ENCODE data around the gene CEP76. TPM values are rescaled to one million over a fixed set of nuclear protein-coding genes. Genes with fewer than 3 reads are reported as not detected.
"Not testable (repeated sequence)": the region's sequence is repeated elsewhere in the genome, so short reads cannot be mapped to it uniquely, and the experiment has no call there.

CEP76 gene
- total RNA-seq, 1 experiment from 2014 or later = 13.1 TPM

DNA sequence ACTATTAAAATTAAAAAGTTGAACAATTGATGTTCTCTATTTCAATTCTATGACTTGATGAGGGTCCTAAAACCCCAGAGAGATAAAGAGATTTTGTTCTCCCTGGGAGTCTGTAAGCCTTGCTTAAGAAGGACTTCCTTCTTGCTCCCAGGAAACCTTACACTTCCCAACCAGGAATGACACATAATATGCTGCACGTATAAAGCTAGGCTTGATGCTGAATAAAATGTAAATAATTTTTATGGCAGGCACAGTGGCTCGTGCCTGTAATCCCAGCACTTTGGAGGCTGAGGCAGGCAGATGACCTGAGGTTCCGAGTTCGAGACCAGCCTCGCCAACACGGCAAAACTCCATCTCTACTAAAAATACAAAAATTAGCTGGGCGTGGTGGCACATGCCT is 72.4 kb downstream of the CEP76 start:
- no peak for DNase-seq
- no peaks in the 10 kb centered on the region for H3K9me2 ChIP-seq (replicated peaks; ENCODE audit: insufficient read depth, low read length)
- H3K9me3 ChIP-seq (ENCODE audit: low read length) = no peaks in the 10 kb centered on the region
- no peak overlapping the region for H3K4me2 ChIP-seq (ENCODE audit: low read depth, low read length, poor library complexity, severe bottlenecking)
- H3K4me3 ChIP-seq (ENCODE audit: low read length) = no peak overlapping the region
- H3K36me3 ChIP-seq (ENCODE audit: insufficient read depth, low read length) = no peaks in the 10 kb centered on the region
- no peak overlapping the region for H2AFZ ChIP-seq (ENCODE audit: low read length)
- no peak overlapping the region for H3K9ac ChIP-seq (ENCODE audit: low read length)
- no peaks in the 10 kb centered on the region for H3K4me1 ChIP-seq (ENCODE audit: low read length)
- no peaks in the 10 kb centered on the region for H4K20me1 ChIP-seq (ENCODE audit: insufficient read depth, low read depth, low read length)
- no peak overlapping the region for H3K27ac ChIP-seq (ENCODE audit: low read length)
- H3K79me2 ChIP-seq (ENCODE audit: low read length) = no peaks in the 10 kb centered on the region
- H3K27me3 ChIP-seq (ENCODE audit: low read length) = no peaks in the 10 kb centered on the region

- Histone ChIP-seq H3K9ac (ENCODE audit: low read length) (no peak overlapping the region), H2AFZ (ENCODE audit: low read length) (no peak overlapping the region), H3K79me2 (ENCODE audit: low read length) (no peaks in the 10 kb centered on the region), H3K27me3 (ENCODE audit: low read length) (no peaks in the 10 kb centered on the region), H3K36me3 (ENCODE audit: insufficient read depth, low read length) (no peaks in the 10 kb centered on the region), H3K27ac (ENCODE audit: low read length) (no peak overlapping the region), H4K20me1 (ENCODE audit: insufficient read depth, low read depth, low read length) (no peaks in the 10 kb centered on the region), H3K4me3 (ENCODE audit: low read length) (no peak overlapping the region), H3K9me3 (ENCODE audit: low read length) (no peaks in the 10 kb centered on the region), H3K9me2 (replicated peaks; ENCODE audit: insufficient read depth, low read length) (no peaks in the 10 kb centered on the region), H3K4me1 (ENCODE audit: low read length) (no peaks in the 10 kb centered on the region), H3K4me2 (ENCODE audit: low read depth, low read length, poor library complexity, severe bottlenecking) (no peak overlapping the region)
- no peak for DNase-seq
These were observed 73.5 kb downstream of the CEP76 start for GRCh38 chr18:12628706-12629702.

GRCh38 chr18:12627199-12627598 is 75.3 kb downstream of the CEP76 start:
- H4K20me1 ChIP-seq (ENCODE audit: insufficient read depth, low read depth, low read length); DNase-seq; H3K9ac ChIP-seq (ENCODE audit: low read length); H3K4me3 ChIP-seq (ENCODE audit: low read length); H3K27ac ChIP-seq (ENCODE audit: low read length); H3K79me2 ChIP-seq (ENCODE audit: low read length); H3K27me3 ChIP-seq (ENCODE audit: low read length); H3K9me3 ChIP-seq (ENCODE audit: low read length); H3K4me1 ChIP-seq (ENCODE audit: low read length); H3K36me3 ChIP-seq (ENCODE audit: insufficient read depth, low read length); H3K9me2 ChIP-seq (replicated peaks; ENCODE audit: insufficient read depth, low read length); H3K4me2 ChIP-seq (ENCODE audit: low read depth, low read length, poor library complexity, severe bottlenecking); H2AFZ ChIP-seq (ENCODE audit: low read length): not testable (repeated sequence)

DNA sequence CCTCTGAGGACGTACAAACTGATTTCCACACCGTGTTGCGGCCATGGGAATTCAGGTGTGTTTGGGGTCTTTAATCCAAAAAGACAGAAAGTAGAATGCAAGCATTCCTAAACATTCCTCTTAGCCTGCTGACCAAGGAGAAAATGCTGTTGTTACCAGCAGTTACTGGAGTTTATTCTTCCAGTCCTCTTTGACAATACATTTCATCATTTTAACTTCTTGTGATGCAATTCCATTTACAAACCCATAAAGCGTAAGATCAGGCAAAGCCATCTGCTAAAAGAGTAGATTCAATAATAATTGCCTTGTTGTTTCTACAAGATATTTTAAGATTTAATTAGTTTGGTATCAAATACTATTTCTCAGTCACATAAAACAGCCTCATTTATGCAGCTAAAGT is 77.3 kb downstream of the CEP76 start:
- no peak overlapping the region for H2AFZ ChIP-seq (ENCODE audit: low read length)
- H3K9me3 ChIP-seq (ENCODE audit: low read length) = no peaks in the 10 kb centered on the region
- H3K27me3 ChIP-seq (ENCODE audit: low read length) = no peaks in the 10 kb centered on the region
- H3K9ac ChIP-seq (ENCODE audit: low read length) = no peak overlapping the region
- H3K4me2 ChIP-seq (ENCODE audit: low read depth, low read length, poor library complexity, severe bottlenecking) = no peak overlapping the region
- no peaks in the 10 kb centered on the region for H3K79me2 ChIP-seq (ENCODE audit: low read length)
- H3K27ac ChIP-seq (ENCODE audit: low read length) = no peak overlapping the region
- H3K36me3 ChIP-seq (ENCODE audit: insufficient read depth, low read length) = no peaks in the 10 kb centered on the region
- H4K20me1 ChIP-seq (ENCODE audit: insufficient read depth, low read depth, low read length) = no peaks in the 10 kb centered on the region
- H3K4me3 ChIP-seq (ENCODE audit: low read length) = no peak overlapping the region
- DNase-seq = no peak
- H3K9me2 ChIP-seq (replicated peaks; ENCODE audit: insufficient read depth, low read length) = no peaks in the 10 kb centered on the region
- no peaks in the 10 kb centered on the region for H3K4me1 ChIP-seq (ENCODE audit: low read length)

Other genes starting within 250 kb of the CEP76 start
- 2.5 and 7.3 TPM in 2 replicates for gene SPIRE1, start 44.6 kb downstream of the CEP76 start, total RNA-seq (2014; rRNA removed; shearing (Covaris generic); ENCODE audit: low replicate concordance)
- gene PSMG2, start 319 bp upstream of the CEP76 start, total RNA-seq (2014; rRNA removed; shearing (Covaris generic); ENCODE audit: low replicate concordance) = 51.1 and 125 TPM in 2 replicates
- 72.2 and 85.2 TPM in 2 replicates for gene PTPN2, start 181.5 kb upstream of the CEP76 start, total RNA-seq (2014; rRNA removed; shearing (Covaris generic); ENCODE audit: low replicate concordance)
- 58.8 and 64.4 TPM in 2 replicates for gene SEH1L, start 245.3 kb upstream of the CEP76 start, total RNA-seq (2014; rRNA removed; shearing (Covaris generic); ENCODE audit: low replicate concordance)